GM18526 (cell line): Measurements from ENCODE around the gene DUSP14.

Source experiments
- POLR2A ChIP-seq: IDR thresholded peaks from 3 replicates; pipeline ENCODE4 v1.6.1; 2011; ENCODE audit not compliant: insufficient read length; ENCODE audit errors: extremely low read depth

The DUSP14 gene

GRCh38 chr17:37562016-37562745, 72.5 kb downstream of the DUSP14 start:
- TF ChIP-seq POLR2A, result no peak
